B cell (primary cell): Measurements from ENCODE around the gene FAM124A. TPM values are rescaled to one million over a fixed set of nuclear protein-coding genes. Genes with fewer than 3 reads are reported as not detected.

Experiments
- ATAC-seq: fragments of 200-7000 bp; cut with Tn5 transposase; one replicate; pipeline ENCODE4 v1.10.0; 2021; ENCODE audit warnings: low read depth, mild to moderate bottlenecking, moderate number of reproducible peaks, moderate library complexity
- CTCF ChIA-PET: fragments of 350-600 bp; sonication (Branson Sonifier 250); formaldehyde crosslinking; loops from one replicate; lab custom pipeline; 2021; ENCODE audit warnings: antibody characterized with exemption, inconsistent platforms; lab: Charles Lee
- POLR2A ChIA-PET: fragments of 350-600 bp; sonication (Branson Sonifier 250); formaldehyde crosslinking; loops from one replicate; lab custom pipeline; 2021; ENCODE audit warnings: antibody characterized with exemption; lab: Charles Lee
- DNase-seq: peaks from one replicate; pipeline ENCODE4 v3.0.0; 2013
- H2AFZ ChIP-seq: 2 replicates; pipeline ENCODE4 v1.6.1; 2012; ENCODE audit warnings: mild to moderate bottlenecking, low read depth, low read length; ENCODE audit not compliant: insufficient read depth, poor library complexity, severe bottlenecking
- H3K27ac ChIP-seq, 2 donors: 1 replicate in 1 of 2; 2 replicates in 1 of 2; pipeline ENCODE4 v1.5.1; 2012 to 2013; ENCODE audit warnings: low read length in 2 of 2, mild to moderate bottlenecking in 2 of 2, moderate library complexity in 1 of 2
- H3K27me3 ChIP-seq, 4 experiments: fragments of 200-600 bp in 1 of 4; sonication (generic) in 1 of 4; replicated peaks in 1 of 4; 1 replicate in 2 of 4; 2 replicates in 2 of 4; pipeline versions ENCODE4 v1.6.1 to v1.7.0; 2013 to 2016; ENCODE audit warnings: low read length in 3 of 4, mild to moderate bottlenecking in 2 of 4, mixed read lengths in 1 of 4, moderate library complexity in 1 of 4; ENCODE audit not compliant: insufficient read depth in 4 of 4, control insufficient read depth in 3 of 4; ENCODE audit errors: control extremely low read depth in 1 of 4
- H3K36me3 ChIP-seq, 2 experiments: replicated peaks in 1 of 2; 1 replicate in 1 of 2; 2 replicates in 1 of 2; pipeline versions ENCODE4 v1.6.1 to v1.7.1; 2013; ENCODE audit warnings: low read length in 1 of 2; ENCODE audit not compliant: insufficient read depth in 2 of 2, control insufficient read depth in 1 of 2; ENCODE audit errors: control extremely low read depth in 1 of 2, extremely low read depth in 1 of 2
- H3K4me1 ChIP-seq, 2 donors: fragments of 200-600 bp in 1 of 2; sonication (generic) in 1 of 2; 1 replicate in 1 of 2; 2 replicates in 1 of 2; pipeline versions ENCODE4 v1.5.1 to v1.6.1; 2013 to 2017; ENCODE audit warnings: low read length in 2 of 2; ENCODE audit not compliant: control insufficient read depth in 2 of 2, insufficient read depth in 2 of 2
- H3K4me2 ChIP-seq: replicated peaks from 2 replicates; pipeline ENCODE3; 2012; ENCODE audit warnings: mild to moderate bottlenecking, low read depth, low read length; ENCODE audit not compliant: poor library complexity, severe bottlenecking
- H3K4me3 ChIP-seq, 5 experiments: fragments of 200-600 bp in 1 of 5; sonication (generic) in 1 of 5; 1 replicate in 3 of 5; 2 replicates in 2 of 5; pipeline versions ENCODE4 v1.5.1 to v1.7.0; 2011 to 2016; ENCODE audit warnings: low read length in 4 of 5, mild to moderate bottlenecking in 4 of 5, low read depth in 2 of 5, control low read depth in 1 of 5, moderate library complexity in 1 of 5; ENCODE audit not compliant: insufficient read depth in 1 of 5; ENCODE audit errors: control extremely low read depth in 1 of 5, extremely low read depth in 1 of 5
- H3K79me2 ChIP-seq: fragments of 200-600 bp; sonication (generic); one replicate; pipeline ENCODE4 v1.6.0; 2016; ENCODE audit warnings: low read length; ENCODE audit not compliant: control insufficient read depth, insufficient read depth
- H3K9ac ChIP-seq: fragments of 200-600 bp; sonication (generic); 2 replicates; pipeline ENCODE4 v1.6.1; 2017; ENCODE audit warnings: mild to moderate bottlenecking, low read length, moderate library complexity
- H3K9me3 ChIP-seq, 3 donors: one replicate each; pipeline versions ENCODE4 v1.6.1 to v1.7.1; 2013; ENCODE audit warnings: low read length in 2 of 3; ENCODE audit not compliant: control insufficient read depth in 2 of 3, insufficient read depth in 1 of 3; ENCODE audit errors: control extremely low read depth in 1 of 3
- H4K20me1 ChIP-seq: 2 replicates; pipeline ENCODE4 v1.6.0; 2012; ENCODE audit warnings: mild to moderate bottlenecking, low read length; ENCODE audit not compliant: insufficient read depth, control insufficient read depth, poor library complexity, severe bottlenecking
- H3K27ac Mint-ChIP-seq: one replicate; pipeline ENCODE4 v1.8.0; 2021; ENCODE audit warnings: mixed read lengths
- H3K27me3 Mint-ChIP-seq: one replicate; pipeline ENCODE4 v1.8.0; 2021; ENCODE audit warnings: mixed read lengths
- H3K4me1 Mint-ChIP-seq: one replicate; pipeline ENCODE4 v1.8.0; 2021; ENCODE audit warnings: mixed read lengths
- H3K4me3 Mint-ChIP-seq: one replicate; pipeline ENCODE4 v1.8.0; 2021; ENCODE audit warnings: mixed read lengths
- H3K9me3 Mint-ChIP-seq: one replicate; pipeline ENCODE4 v1.8.0; 2022; ENCODE audit warnings: mixed read lengths; ENCODE audit not compliant: insufficient read depth
- EZH2 ChIP-seq: IDR thresholded peaks from 2 replicates; pipeline ENCODE4 v1.6.1; 2012; ENCODE audit warnings: borderline replicate concordance, low read depth, mild to moderate bottlenecking, moderate library complexity, low read length; ENCODE audit not compliant: insufficient read depth, poor library complexity, severe bottlenecking
- WGBS: methylation state at CpG from one replicate; pipeline ENCODE4 v1.1.5; 2013; ENCODE audit warnings: missing lambda C conversion rate; ENCODE audit not compliant: insufficient coverage; 5-methylcytosine and 5-hydroxymethylcytosine counted together
- intact Hi-C: fragments of 100-400 bp; cut with micrococcal nuclease; formaldehyde crosslinking; loops from one replicate; pipeline ENCODE4 v1.10.0; 2022
- polyA plus RNA-seq: library from polyadenylated mRNA; depleted of rRNA; stranded (reverse); fragments of >200 nt; gene quantifications from 2 replicates; pipeline ENCODE4 v1.2.3, GENCODE V29; 2012
- total RNA-seq, 2 donors: library from RNA; stranded (reverse); fragments of 120-200 nt in 1 of 2; gene quantifications; 1 replicate in 1 of 2; 2 replicates in 1 of 2; pipeline versions ENCODE4 v1.2.3 to v1.2.4, GENCODE V29; 2013 to 2022
- TF ChIP-seq, protein P1 (sequence below): fragments of 200-600 bp; IDR thresholded peaks from one replicate; pipeline ENCODE4 v1.8.0; 2022; ENCODE audit warnings: antibody characterized with exemption, mild to moderate bottlenecking

The FAM124A gene
- total and polyA plus RNA-seq, 2 donors (not counting 1 experiment from before 2014, with no cell fraction given) = 0.09 to 0.39 TPM

DNA sequence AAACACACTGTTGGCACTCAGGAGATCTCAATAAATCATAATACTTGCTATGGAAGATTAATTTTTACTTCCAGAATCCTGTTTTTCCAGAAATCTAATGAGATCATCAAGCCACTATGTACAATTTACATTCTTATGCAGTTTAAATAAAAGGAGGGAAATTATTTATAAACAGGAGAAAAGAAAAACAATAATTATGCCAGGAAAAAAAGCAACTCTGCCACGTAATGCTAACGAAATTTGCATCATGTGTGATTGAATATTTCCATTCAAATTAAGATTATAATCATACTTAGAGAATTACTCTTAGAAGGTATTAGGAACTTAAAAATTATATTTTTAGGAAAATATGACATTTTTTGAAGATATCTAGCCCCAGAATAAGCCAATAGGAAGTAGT is 13.0 kb downstream of the FAM124A start:
- peaks cover 0 to 4% (median 2%) of the 10 kb centered on the region in 3 donors for H3K9me3 ChIP-seq
- ChIA-PET CTCF (no interaction called here), POLR2A (no interaction called here)
- intact Hi-C loops = no loop called here
- H3K27ac Mint-ChIP-seq = no peak overlapping the region
- WGBS = no CpG with 5 or more reads among the region's 2 CpGs
- no peak overlapping the region for H3K4me2 ChIP-seq
- H3K4me3 Mint-ChIP-seq = no peak overlapping the region
- H4K20me1 ChIP-seq = no peaks in the 10 kb centered on the region
- H2AFZ ChIP-seq = no peak overlapping the region
- TF ChIP-seq, protein P1, sequence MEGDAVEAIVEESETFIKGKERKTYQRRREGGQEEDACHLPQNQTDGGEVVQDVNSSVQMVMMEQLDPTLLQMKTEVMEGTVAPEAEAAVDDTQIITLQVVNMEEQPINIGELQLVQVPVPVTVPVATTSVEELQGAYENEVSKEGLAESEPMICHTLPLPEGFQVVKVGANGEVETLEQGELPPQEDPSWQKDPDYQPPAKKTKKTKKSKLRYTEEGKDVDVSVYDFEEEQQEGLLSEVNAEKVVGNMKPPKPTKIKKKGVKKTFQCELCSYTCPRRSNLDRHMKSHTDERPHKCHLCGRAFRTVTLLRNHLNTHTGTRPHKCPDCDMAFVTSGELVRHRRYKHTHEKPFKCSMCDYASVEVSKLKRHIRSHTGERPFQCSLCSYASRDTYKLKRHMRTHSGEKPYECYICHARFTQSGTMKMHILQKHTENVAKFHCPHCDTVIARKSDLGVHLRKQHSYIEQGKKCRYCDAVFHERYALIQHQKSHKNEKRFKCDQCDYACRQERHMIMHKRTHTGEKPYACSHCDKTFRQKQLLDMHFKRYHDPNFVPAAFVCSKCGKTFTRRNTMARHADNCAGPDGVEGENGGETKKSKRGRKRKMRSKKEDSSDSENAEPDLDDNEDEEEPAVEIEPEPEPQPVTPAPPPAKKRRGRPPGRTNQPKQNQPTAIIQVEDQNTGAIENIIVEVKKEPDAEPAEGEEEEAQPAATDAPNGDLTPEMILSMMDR = no peak
- H3K27me3 ChIP-seq = peaks cover 0 to 10% (median 0%) of the 10 kb centered on the region in 4 experiments
- H3K4me1 ChIP-seq = no peaks in the 10 kb centered on the region
- ATAC-seq (no peak), DNase-seq (no peak)
- H3K4me3 ChIP-seq = no peak overlapping the region
- no peaks in the 10 kb centered on the region for H3K79me2 ChIP-seq
- H3K36me3 ChIP-seq = no peaks in the 10 kb centered on the region
- no peak overlapping the region for H3K27ac ChIP-seq
- peaks cover 29% of the 10 kb centered on the region for H3K27me3 Mint-ChIP-seq
- no peak overlapping the region for H3K9ac ChIP-seq
- no peaks in the 10 kb centered on the region for H3K9me3 Mint-ChIP-seq
- no peaks in the 10 kb centered on the region for H3K4me1 Mint-ChIP-seq

- H3K4me3 Mint-ChIP-seq = no peak overlapping the region
- no peaks in the 10 kb centered on the region for H3K4me1 Mint-ChIP-seq
- Histone ChIP-seq H3K9ac (no peak overlapping the region), H3K4me3 (no peak overlapping the region), H3K36me3 (no peaks in the 10 kb centered on the region), H3K79me2 (no peaks in the 10 kb centered on the region), H3K9me3 (peaks cover 0 to 4% (median 2%) of the 10 kb centered on the region in 3 donors), H4K20me1 (no peaks in the 10 kb centered on the region), H3K27ac (no peak overlapping the region), H3K27me3 (peaks cover 0 to 4% (median 2%) of the 10 kb centered on the region in 4 experiments), H3K4me2 (no peak overlapping the region), H3K4me1 (no peaks in the 10 kb centered on the region), H2AFZ (no peak overlapping the region)
- no peak for DNase-seq
- no peak for ATAC-seq
- CTCF ChIA-PET = interaction anchor here (1.2 kb wide), 1 partner anchor 17 kb away, joined by 3 read pairs; no protein-coding TSS in a partner anchor
- H3K9me3 Mint-ChIP-seq = no peaks in the 10 kb centered on the region
- no peak overlapping the region for H3K27ac Mint-ChIP-seq
- no peak for TF ChIP-seq EZH2
- 0% methylated on average over 2 of the region's 4 CpGs for WGBS
- intact Hi-C loops = no loop called here
- POLR2A ChIA-PET = no interaction called here
- H3K27me3 Mint-ChIP-seq = peaks cover 22% of the 10 kb centered on the region
Observed at GRCh38 chr13:51235756-51236490, 13.7 kb downstream of the FAM124A start.
